Brain microvascular endothelial cell (primary cell): ENCODE results near the gene AURKA.

Experiments used
- DNase-seq: peaks from one replicate; pipeline ENCODE4 v3.0.0-alpha.2; 2020
- H3K27ac ChIP-seq: fragments of 250-450 bp; sonication (Bioruptor Pico); 2 replicates; pipeline ENCODE4 v1.5.1; 2020; ENCODE audit warnings: mild to moderate bottlenecking, moderate library complexity
- H3K27me3 ChIP-seq: fragments of 250-450 bp; sonication (Bioruptor Pico); replicated peaks from 2 replicates; pipeline ENCODE4 v1.5.1; 2020; ENCODE audit warnings: mild to moderate bottlenecking
- H3K36me3 ChIP-seq: fragments of 250-450 bp; sonication (Bioruptor Pico); replicated peaks from 2 replicates; pipeline ENCODE4 v1.5.1; 2020; ENCODE audit warnings: mild to moderate bottlenecking
- H3K4me3 ChIP-seq: 2 replicates; pipeline ENCODE4 v1.5.1; 2011; ENCODE audit warnings: low read depth, mild to moderate bottlenecking, control low read depth, low read length, moderate library complexity
- in situ Hi-C: cut with HindIII; loops from 2 replicates; pipeline ENCODE4 v1.10.0; 2017; ENCODE audit warnings: low sequenced_read_pairs, low pct_ligation_motif_present
- TF ChIP-seq, protein P1 (sequence below): IDR thresholded peaks from 2 replicates; pipeline ENCODE4 v1.5.1; 2011; ENCODE audit warnings: low read depth, mild to moderate bottlenecking, moderate library complexity, low read length, control low read depth, inconsistent platforms; ENCODE audit errors: missing control alignments

AURKA gene

DNA sequence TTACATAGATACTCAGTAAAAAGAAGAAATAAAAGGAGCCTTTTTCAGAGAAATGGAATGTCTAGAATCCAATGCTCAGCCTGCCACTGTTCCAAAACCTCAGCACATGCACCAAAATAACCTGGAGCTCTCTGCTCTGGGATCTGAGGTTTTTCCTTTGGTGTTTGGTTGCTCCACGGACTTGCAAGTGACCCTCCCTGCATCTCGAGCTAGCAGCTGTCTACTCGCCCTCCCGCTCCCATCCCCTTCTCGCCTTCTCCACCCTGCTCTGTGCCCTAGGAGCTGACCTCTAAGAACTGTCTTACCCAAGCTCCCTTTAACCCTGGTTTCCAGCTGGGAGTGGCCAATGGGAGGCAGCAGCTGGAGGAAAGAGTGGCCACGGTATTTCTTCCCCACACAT, 68.4 kb downstream of the AURKA start:
- in situ Hi-C loops = no loop called here
- no peak for DNase-seq
- no peaks in the 10 kb centered on the region for H3K36me3 ChIP-seq
- TF ChIP-seq, protein P1, sequence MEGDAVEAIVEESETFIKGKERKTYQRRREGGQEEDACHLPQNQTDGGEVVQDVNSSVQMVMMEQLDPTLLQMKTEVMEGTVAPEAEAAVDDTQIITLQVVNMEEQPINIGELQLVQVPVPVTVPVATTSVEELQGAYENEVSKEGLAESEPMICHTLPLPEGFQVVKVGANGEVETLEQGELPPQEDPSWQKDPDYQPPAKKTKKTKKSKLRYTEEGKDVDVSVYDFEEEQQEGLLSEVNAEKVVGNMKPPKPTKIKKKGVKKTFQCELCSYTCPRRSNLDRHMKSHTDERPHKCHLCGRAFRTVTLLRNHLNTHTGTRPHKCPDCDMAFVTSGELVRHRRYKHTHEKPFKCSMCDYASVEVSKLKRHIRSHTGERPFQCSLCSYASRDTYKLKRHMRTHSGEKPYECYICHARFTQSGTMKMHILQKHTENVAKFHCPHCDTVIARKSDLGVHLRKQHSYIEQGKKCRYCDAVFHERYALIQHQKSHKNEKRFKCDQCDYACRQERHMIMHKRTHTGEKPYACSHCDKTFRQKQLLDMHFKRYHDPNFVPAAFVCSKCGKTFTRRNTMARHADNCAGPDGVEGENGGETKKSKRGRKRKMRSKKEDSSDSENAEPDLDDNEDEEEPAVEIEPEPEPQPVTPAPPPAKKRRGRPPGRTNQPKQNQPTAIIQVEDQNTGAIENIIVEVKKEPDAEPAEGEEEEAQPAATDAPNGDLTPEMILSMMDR = no peak
- H3K27ac ChIP-seq = no peak overlapping the region
- H3K4me3 ChIP-seq = no peak overlapping the region
- H3K27me3 ChIP-seq = no peaks in the 10 kb centered on the region

DNA sequence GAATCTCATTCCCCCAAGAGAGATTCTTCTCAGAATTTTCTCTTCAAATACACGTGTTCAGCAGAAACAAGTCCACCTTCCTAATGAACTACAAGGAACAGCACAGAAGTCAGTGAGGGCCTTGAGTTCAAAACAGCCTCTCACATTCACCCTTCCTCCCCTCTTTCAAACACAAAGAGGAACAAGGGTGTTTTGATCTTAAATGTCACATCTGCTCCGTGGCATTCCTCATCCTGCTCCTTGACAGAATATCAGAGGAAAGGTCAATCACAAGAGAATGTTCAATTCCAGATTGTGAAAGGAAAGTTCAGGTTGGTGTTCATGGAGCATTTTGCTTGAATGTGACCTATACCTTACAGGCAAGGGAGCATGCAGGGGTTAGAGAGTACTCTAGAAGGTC, 68.8 kb downstream of the AURKA start:
- Histone ChIP-seq H3K4me3 (no peak overlapping the region), H3K27me3 (no peaks in the 10 kb centered on the region), H3K36me3 (no peaks in the 10 kb centered on the region), H3K27ac (no peak overlapping the region)
- TF ChIP-seq, protein P1 = no peak
- DNase-seq = no peak
- in situ Hi-C loops = no loop called here

DNA sequence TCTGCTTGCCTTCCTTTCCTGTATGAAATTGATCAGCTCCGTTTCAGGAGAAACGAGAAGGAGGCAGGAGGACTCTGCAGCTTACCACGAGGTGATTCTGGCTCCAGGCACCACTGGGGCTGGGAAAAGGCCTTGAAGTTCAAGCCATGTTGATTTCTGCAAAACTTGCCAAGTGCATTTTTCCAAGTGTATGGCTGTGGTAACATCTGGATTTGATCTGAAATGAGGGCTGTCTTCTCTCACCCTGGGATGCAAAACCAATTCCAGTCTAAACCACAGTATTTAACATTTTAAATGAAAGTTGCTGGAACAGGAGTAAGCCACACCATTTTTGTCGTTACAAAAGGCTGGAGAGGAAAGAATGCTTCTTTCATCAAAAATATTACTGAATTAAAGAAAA, 69.3 kb downstream of the AURKA start:
- TF ChIP-seq, protein P1 = no peak
- no peaks in the 10 kb centered on the region for H3K27me3 ChIP-seq
- DNase-seq = no peak
- H3K36me3 ChIP-seq = no peaks in the 10 kb centered on the region
- no peak overlapping the region for H3K4me3 ChIP-seq
- in situ Hi-C loops = no loop called here
- no peak overlapping the region for H3K27ac ChIP-seq
